Esophagus muscularis mucosa (tissue), 4 donors: ENCODE data around the gene OR13A1.

Source experiments
- CTCF ChIP-seq, 3 experiments: fragments of 200-600 bp in 2 of 3; fragments of 450-650 bp in 1 of 3; sonication (generic) in 2 of 3; IDR thresholded peaks; one replicate each; pipeline ENCODE4 v1.5.1; 2017 to 2019; ENCODE audit warnings: antibody characterized with exemption in 3 of 3, mild to moderate bottlenecking in 2 of 3, moderate library complexity in 1 of 3
- EP300 ChIP-seq: sonication (generic); formaldehyde crosslinking; IDR thresholded peaks from one replicate; pipeline ENCODE4 v1.6.1; 2017; ENCODE audit warnings: antibody characterized with exemption
- POLR2A ChIP-seq: fragments of 450-650 bp; IDR thresholded peaks from one replicate; pipeline ENCODE4 v1.6.1; 2017; ENCODE audit warnings: antibody characterized with exemption, moderate library complexity, mild to moderate bottlenecking, low read depth
- POLR2AphosphoS5 ChIP-seq, 2 donors: sonication (generic); formaldehyde crosslinking; IDR thresholded peaks; one replicate each; pipeline ENCODE4 v1.6.1; 2017; ENCODE audit warnings: antibody characterized with exemption in 2 of 2

GRCh38 chr10:45280113-45280760 lies 35.2 kb downstream of the OR13A1 start:
- TF ChIP-seq CTCF (IDR thresholded peaks at IDR 0.05) (no peak), POLR2AphosphoS5 (IDR thresholded peaks at IDR 0.05) (no peak), POLR2A (no peak), EP300 (no peak)
